GM12872 (cell line): Measurements from ENCODE around the gene PLCH1.

Experiments
- CTCF ChIP-seq: IDR thresholded peaks from 3 replicates; pipeline ENCODE4 v1.5.1; 2011; ENCODE audit warnings: low read depth, mild to moderate bottlenecking, low read length, moderate library complexity; ENCODE audit not compliant: insufficient read depth

PLCH1 gene

GRCh38 chr3:155661760-155662159 lies 83.1 kb downstream of the PLCH1 start:
- no peak for TF ChIP-seq CTCF

GRCh38 chr3:155661042-155661441 lies 83.8 kb downstream of the PLCH1 start:
- no peak for TF ChIP-seq CTCF

- TF ChIP-seq CTCF = no peak
These were observed 86.1 kb downstream of the PLCH1 start for GRCh38 chr3:155658671-155659261.

GRCh38 chr3:155658006-155658405 lies 86.9 kb downstream of the PLCH1 start:
- TF ChIP-seq CTCF = no peak

- TF ChIP-seq CTCF = no peak
These were observed 87.7 kb downstream of the PLCH1 start for GRCh38 chr3:155657161-155657560.

GRCh38 chr3:155656466-155656865 lies 88.4 kb downstream of the PLCH1 start:
- no peak for TF ChIP-seq CTCF

- no peak for TF ChIP-seq CTCF
These were observed 93.2 kb downstream of the PLCH1 start for GRCh38 chr3:155651489-155652218.
